T-helper 1 cell treated with Interleukin-12 subunit alpha and Interleukin-12 subunit beta and Interleukin-4 antibody, amounts not matched to agents 30 μg/mL and 1 μg/mL, for 36 hours (primary cell): ENCODE measurements around the gene UNC93A.
"Not testable (repeated sequence)": the region's sequence is repeated elsewhere in the genome, so short reads cannot be mapped to it uniquely, and the experiment has no call there.

Experiments used
- H3K27ac Mint-ChIP-seq: one replicate; pipeline ENCODE4 v1.8.0; 2021; ENCODE audit warnings: mild to moderate bottlenecking, mixed read lengths
- H3K27me3 Mint-ChIP-seq: one replicate; pipeline ENCODE4 v1.8.0; 2021; ENCODE audit warnings: low read depth, mixed read lengths
- H3K36me3 Mint-ChIP-seq: one replicate; pipeline ENCODE4 v1.8.0; 2021; ENCODE audit warnings: low read depth, mixed read lengths
- H3K4me1 Mint-ChIP-seq: one replicate; pipeline ENCODE4 v1.8.0; 2021; ENCODE audit warnings: low read depth, mixed read lengths
- H3K4me3 Mint-ChIP-seq: one replicate; pipeline ENCODE4 v1.8.0; 2021; ENCODE audit warnings: mild to moderate bottlenecking, moderate library complexity, mixed read lengths
- H3K9me3 Mint-ChIP-seq: one replicate; pipeline ENCODE4 v1.8.0; 2021; ENCODE audit warnings: mixed read lengths

Gene UNC93A

DNA sequence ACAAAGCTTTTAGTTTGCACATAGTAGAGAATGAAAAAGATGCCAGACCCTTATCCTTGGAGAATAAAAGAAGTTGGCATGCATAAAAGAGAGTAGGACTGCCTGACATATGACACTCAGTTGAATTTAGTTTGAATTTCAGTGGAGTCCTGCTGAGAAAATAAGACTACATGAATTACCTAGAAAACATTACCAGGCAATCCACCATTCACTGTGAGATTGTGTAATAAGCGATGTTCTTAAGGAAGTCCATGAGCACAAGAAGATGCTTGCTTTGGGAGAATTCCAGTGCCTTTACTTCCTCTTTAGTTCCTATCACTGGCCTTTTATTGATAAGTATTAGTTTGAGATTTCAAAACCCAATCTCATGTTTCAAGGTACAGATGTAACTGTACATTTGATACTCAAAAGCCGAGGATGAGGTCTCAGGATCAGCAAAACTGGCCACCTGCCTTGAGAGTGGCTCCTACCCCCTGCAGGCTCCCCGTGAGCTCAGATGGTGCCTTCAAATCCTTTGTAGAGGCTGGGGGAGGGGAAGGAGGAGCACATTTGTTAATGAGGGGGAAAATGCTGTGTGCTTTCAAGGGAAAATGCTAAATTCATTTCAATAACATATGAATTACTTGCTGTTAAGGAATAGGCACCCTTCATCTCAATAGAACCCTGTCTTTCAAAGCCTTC, 11.2 kb upstream of the UNC93A start:
- Mint-ChIP-seq H3K36me3 (no peaks in the 10 kb centered on the region), H3K4me3 (no peak overlapping the region), H3K27me3 (peaks cover 19% of the 10 kb centered on the region), H3K27ac (no peak overlapping the region), H3K4me1 (no peaks in the 10 kb centered on the region), H3K9me3 (no peaks in the 10 kb centered on the region)

DNA sequence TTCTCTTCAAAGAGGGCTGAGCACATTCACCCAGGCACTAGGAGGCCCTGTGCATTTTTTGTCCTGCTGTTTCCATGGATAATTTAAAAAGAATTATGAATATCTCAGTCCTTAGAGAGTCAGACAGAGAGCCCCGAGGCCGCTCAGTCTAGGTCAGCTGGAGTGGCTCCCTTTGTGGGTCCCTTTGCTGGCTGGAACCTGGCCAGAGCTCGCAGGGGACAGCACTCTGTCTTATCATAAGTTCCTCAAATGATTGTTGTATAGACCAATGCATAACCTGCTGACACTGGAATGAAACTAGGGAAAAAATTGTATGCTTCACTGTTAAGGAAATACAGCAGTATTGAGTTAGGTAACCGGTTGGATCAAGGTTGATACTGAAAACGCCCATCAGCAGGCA, 10.6 kb upstream of the UNC93A start:
- not testable (repeated sequence) for H3K27ac Mint-ChIP-seq, H3K36me3 Mint-ChIP-seq, H3K4me3 Mint-ChIP-seq, H3K9me3 Mint-ChIP-seq, H3K4me1 Mint-ChIP-seq
- peaks cover 19% of the 10 kb centered on the region for H3K27me3 Mint-ChIP-seq

DNA sequence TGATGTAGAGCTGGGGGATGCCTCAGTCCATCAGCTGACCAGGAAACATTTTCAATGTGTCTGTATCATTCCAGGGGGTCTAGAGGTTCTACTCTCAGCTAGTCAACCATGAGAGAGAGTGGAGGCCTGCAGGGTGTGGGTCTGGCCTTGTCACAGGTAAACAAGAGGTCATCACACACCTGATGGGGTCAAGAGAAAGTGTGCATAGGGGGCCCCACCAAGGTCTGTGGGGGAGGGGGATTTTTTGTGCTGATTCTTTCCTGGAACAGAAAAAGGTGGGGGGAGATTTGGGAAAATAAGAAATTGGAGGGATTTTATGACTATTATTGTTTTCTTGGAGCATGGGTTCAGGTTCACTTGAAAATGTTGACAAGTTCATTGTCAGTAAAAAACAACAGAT, 8.9 kb upstream of the UNC93A start:
- Mint-ChIP-seq H3K9me3 (no peaks in the 10 kb centered on the region), H3K27me3 (peaks cover 19% of the 10 kb centered on the region), H3K36me3 (no peaks in the 10 kb centered on the region), H3K4me1 (no peaks in the 10 kb centered on the region), H3K4me3 (no peak overlapping the region), H3K27ac (no peak overlapping the region)

DNA sequence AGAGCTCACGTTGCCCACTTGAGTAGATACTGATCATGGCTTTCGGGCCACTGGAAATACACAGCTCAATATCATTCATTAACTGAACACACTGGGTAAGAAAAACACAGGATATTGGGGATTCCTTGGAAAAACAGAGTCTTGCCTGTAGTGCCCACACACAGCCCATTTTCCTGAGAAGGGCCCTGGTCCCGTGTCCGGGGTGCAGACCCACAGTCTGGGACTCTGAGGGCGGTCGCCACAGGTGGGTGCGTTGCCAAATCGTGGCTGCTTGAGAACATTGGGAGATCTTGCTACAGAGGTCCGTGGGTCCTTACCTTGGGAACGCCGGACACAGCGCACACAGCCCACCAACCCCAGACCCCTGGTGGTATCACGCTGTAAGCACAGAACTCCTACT, 6.5 kb upstream of the UNC93A start:
- not testable (repeated sequence) for H3K4me1 Mint-ChIP-seq, H3K9me3 Mint-ChIP-seq, H3K27ac Mint-ChIP-seq, H3K4me3 Mint-ChIP-seq, H3K27me3 Mint-ChIP-seq, H3K36me3 Mint-ChIP-seq

DNA sequence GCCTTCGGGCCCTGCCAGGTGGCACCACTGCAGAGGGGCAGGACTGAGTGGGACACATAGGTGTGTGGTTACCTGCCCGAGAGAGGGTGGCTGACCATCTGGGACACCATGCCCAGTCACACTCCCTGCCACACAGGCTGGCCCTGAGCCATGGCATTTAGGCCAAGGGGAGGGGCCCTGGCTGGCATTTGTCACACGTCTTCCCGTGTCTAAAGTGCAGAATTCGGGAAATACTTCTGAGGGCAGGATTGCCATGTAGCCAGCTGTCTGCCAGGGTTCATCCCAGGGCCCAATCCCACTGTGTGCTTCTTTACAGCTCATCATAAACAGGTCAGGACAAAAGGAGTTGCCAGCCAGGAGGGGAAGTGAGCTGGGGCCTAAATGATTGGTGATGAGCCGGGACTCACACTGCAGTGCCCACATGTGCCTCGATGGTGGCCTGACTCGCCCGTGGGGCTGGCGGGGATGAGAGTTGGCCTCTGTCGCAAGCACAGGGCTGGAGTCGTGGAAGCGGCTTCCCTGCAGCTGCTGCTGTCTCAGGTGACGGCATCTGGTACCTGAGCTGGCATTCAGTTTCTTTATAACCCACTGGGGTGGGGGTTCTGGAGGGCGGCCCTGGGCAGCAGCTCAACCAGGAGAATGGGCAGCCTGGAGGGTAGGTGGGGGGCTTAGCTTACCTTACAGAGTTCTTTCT, 5.9 kb upstream of the UNC93A start:
- Mint-ChIP-seq H3K27me3 (peaks cover 7% of the 10 kb centered on the region), H3K4me1 (no peaks in the 10 kb centered on the region), H3K4me3 (no peak overlapping the region), H3K9me3 (no peaks in the 10 kb centered on the region), H3K27ac (no peak overlapping the region), H3K36me3 (no peaks in the 10 kb centered on the region)

DNA sequence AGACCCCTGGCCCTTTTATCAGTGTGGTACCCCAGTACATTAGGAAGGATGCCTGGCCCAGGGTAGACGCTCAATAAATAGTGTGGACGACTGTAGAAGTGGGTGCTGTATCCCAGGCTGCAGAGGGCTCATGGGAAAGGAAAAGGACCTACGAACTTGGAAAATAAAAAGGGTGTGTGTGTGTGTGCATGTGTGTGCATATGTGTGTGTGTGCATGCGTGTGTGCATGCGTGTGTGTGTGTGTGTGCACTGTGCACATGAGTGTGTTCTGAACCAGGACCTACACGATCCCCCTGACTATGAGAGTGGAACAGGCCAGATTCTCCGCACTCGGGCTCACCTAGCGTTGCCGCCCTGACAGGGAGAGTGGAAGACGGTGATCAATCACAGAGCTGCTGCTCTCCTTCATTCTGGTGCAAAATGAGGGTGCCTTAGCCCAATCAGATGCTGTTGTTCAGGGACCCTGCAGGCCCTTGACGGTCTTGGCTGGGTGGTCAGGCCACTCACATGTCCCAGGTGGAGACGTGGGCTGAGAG, 3.5 kb upstream of the UNC93A start:
- no peaks in the 10 kb centered on the region for H3K9me3 Mint-ChIP-seq
- H3K4me1 Mint-ChIP-seq = no peaks in the 10 kb centered on the region
- no peaks in the 10 kb centered on the region for H3K36me3 Mint-ChIP-seq
- H3K27me3 Mint-ChIP-seq = peaks cover 10% of the 10 kb centered on the region
- no peak overlapping the region for H3K4me3 Mint-ChIP-seq
- no peak overlapping the region for H3K27ac Mint-ChIP-seq

DNA sequence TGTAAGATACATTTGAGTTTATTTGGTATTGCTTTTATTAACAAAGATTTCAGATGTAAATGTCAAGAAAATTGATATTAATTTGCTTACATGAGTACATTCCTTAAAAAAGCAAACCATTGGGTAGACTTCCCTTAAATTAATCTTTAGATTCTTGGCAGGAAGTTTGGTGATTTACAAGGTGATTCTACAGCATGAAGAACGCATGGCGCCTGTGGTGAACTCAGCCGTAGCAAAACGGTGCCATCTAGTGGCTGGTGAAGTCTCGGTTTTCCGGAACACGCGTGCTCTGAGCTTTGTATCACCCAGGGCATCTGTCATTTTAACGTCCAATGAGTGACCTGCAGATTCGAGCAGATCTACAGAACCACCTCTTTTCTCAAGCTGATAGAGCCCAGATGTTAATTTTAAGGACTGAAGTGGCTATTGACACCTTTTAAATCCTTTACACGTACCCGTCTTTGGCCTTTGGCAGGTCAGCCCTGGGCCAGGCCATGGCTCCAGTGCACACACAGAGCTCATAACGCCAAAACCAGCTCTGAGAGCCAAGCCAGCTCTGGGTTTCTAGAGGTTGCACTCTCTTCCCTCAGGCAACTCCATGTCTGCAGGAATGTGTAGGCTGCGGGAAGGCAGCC, 2.4 kb upstream of the UNC93A start:
- not testable (repeated sequence) for H3K9me3 Mint-ChIP-seq, H3K4me1 Mint-ChIP-seq, H3K36me3 Mint-ChIP-seq, H3K4me3 Mint-ChIP-seq, H3K27ac Mint-ChIP-seq
- peaks cover 10% of the 10 kb centered on the region for H3K27me3 Mint-ChIP-seq

DNA sequence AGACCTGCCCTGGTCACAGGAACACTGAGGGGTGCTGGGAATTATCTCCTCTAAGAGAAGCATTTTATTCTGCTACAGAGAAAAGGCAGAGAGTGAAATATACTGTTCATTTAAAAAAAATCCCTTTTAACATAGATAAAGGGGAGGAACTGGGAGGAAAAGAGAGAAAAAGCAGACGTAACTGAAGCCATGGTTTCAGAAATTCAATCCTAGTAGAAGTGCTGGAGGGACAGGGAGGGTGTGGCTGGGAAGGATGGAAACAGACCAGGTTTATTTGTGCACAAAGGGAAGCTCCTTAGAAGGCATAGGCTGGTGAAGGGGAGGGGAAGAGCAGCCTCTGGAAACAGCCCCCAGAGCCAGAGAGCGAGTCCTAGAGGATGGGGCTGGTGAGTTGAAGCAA, 1.8 kb upstream of the UNC93A start:
- H3K36me3 Mint-ChIP-seq, H3K27ac Mint-ChIP-seq, H3K4me1 Mint-ChIP-seq, H3K4me3 Mint-ChIP-seq, H3K9me3 Mint-ChIP-seq: not testable (repeated sequence)
- peaks cover 10% of the 10 kb centered on the region for H3K27me3 Mint-ChIP-seq

DNA sequence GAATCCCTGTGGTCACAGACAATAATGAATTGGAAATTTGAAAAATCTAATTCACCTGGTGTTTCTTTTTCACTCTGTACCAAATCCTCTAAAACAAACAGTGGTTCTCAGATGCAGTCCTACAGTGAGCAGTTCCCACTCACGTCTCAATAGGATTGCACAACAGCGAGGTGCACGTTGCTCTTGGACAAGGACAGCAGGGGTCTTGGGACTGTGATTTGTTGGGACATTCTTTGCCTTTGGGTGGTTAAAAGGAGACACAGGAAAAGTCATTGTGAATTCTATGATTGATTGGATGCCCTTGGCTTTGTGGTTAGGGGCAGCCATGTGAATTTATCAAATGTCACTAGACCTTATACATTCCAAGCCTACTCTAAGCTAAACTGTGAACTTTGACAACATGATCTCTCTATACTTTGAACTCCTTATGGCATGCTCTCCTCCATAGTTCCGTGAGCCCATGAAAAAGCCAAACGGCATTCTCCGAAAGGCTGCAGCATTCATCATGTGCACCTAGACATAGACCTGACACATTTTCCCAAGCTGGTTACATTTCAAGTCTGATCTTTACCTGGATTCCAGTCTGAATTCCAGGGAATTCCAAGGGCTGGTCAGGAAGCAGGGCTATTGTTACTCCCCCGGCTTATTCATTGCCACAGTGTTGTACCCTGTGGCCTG, 647 bp downstream of the UNC93A start:
- Mint-ChIP-seq H3K4me3 (no peak overlapping the region), H3K36me3 (no peaks in the 10 kb centered on the region), H3K4me1 (no peaks in the 10 kb centered on the region), H3K27ac (no peak overlapping the region), H3K27me3 (peaks cover 10% of the 10 kb centered on the region), H3K9me3 (no peaks in the 10 kb centered on the region)

DNA sequence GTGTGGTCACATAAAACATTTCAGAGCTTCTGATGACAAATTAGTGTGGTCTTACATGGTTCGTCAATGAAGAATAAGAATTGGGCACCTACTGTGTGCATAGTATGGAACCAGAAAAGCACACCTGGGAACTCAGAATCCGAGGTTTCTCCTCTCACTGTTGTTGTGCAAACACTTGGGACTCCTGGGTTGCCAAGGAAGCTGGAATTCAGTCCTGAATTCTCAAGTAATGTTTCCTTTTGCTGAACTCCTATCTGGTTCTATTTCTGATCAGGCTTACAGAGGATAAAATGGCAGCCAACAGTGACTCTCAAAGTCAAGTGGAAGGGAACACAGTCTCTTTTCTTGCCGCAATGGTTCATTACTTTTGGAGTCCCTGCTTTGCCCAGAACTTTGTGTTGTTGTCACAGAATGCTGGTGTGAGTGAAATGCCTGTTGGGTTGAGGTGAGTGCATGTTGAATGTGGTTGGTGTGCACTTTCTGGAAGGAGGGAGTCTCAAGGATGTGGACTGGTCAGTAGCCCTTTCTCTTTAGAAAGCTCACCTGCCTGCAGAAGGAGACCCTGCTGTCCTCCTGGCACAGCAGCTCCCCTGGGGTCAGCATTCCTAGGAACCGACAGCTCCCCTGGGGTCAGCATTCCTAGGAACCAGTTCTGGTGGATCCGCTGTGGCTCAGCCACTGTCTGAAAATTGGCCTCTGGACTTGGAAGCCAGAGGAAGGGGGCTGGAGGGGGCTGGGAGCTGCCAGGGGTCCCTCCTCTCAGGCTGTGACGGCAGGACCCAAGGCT, 1.4 kb downstream of the UNC93A start:
- Mint-ChIP-seq H3K9me3 (no peaks in the 10 kb centered on the region), H3K4me1 (no peaks in the 10 kb centered on the region), H3K27ac (no peak overlapping the region), H3K27me3 (peaks cover 10% of the 10 kb centered on the region), H3K4me3 (no peak overlapping the region), H3K36me3 (no peaks in the 10 kb centered on the region)

DNA sequence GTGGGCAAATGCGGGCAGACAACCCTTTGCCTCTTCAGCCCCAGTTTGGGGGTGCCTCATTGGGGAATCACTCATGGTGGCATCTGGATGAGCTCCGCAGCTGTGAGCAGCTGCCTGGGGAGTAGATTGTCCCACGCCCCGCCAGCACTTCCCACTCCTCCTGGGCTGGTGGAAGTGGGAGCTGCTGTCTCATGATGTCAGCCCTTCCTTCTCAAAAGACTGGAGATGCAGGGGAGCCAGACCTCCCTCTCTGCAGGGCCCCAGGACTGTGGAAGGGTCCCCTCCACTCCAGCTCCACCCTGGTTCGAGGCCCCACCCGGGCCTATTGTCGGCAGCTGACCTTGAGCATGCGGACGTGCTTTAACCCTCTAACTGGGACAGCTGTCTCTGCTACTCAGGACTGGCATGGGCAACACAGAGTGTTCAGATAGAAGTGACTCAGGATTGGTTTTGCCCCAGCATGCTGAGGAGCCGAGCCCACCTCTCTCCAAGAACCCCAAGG, 2.0 kb downstream of the UNC93A start:
- Mint-ChIP-seq H3K36me3 (no peaks in the 10 kb centered on the region), H3K27ac (no peak overlapping the region), H3K4me3 (no peak overlapping the region), H3K27me3 (peaks cover 10% of the 10 kb centered on the region), H3K4me1 (no peaks in the 10 kb centered on the region), H3K9me3 (no peaks in the 10 kb centered on the region)

DNA sequence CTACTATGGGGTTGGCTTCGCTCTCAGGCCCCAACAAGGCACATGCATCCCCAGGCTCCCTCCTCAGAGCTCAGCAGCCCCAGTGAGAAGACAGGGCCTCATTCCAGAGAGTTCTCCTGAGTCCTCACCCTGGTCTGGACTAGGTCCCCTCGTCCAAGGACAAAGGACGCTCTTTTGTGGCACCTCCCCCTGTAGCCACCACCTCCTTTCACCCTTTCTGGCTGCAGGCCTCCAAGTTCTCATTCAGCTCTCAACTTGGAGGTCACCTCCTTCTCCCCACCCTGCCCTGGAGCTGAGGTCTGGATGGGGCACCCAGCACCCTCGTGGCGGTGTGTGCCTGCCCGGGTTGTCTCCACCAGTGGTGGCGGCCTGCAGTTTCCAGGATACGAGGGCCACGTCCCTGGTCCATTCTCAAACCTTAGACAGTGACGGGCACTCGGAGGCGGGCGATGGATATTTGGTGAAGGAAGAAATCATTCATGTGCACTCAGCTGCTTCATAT, 2.5 kb downstream of the UNC93A start:
- peaks cover 10% of the 10 kb centered on the region for H3K27me3 Mint-ChIP-seq
- H3K9me3 Mint-ChIP-seq = no peaks in the 10 kb centered on the region
- H3K36me3 Mint-ChIP-seq = no peaks in the 10 kb centered on the region
- H3K4me3 Mint-ChIP-seq = no peak overlapping the region
- no peaks in the 10 kb centered on the region for H3K4me1 Mint-ChIP-seq
- H3K27ac Mint-ChIP-seq = no peak overlapping the region

DNA sequence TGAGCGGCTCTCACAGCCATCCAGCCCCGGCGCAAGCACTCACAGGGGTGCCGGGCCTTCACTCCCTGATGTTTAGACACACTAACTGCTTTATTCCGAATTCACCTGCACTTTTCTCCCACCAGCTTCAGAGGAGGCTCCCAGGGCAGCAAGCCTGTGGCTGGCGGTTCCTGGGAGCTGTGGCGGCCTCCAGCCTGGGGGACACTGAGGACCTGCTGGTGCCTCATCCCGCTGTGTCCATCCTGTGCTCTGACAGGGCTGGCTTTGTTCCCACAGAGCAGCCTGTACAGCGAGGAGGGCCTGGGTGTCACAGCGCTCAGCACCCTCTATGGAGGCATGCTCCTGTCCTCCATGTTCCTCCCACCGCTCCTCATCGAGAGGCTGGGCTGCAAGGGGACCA, 3.1 kb downstream of the UNC93A start:
- Mint-ChIP-seq H3K4me3 (no peak overlapping the region), H3K9me3 (no peaks in the 10 kb centered on the region), H3K27me3 (peaks cover 9% of the 10 kb centered on the region), H3K36me3 (no peaks in the 10 kb centered on the region), H3K27ac (no peak overlapping the region), H3K4me1 (no peaks in the 10 kb centered on the region)
